HG02840 (cell line): ENCODE data around the gene A3GALT2.

Experiments
- ATAC-seq: cut with Tn5 transposase; IDR thresholded peaks from one replicate; pipeline ENCODE4 v1.9.1; 2021; ENCODE audit warnings: mild to moderate bottlenecking, moderate library complexity, moderate number of reproducible peaks; ENCODE audit not compliant: unreplicated experiment, low FRiP score

A3GALT2 gene

GRCh38 chr1:33351281-33351660 lies 30.4 kb upstream of the A3GALT2 start:
- no peak for ATAC-seq

- no peak for ATAC-seq
Measured at GRCh38 chr1:33350611-33351280, 29.8 kb upstream of the A3GALT2 start.

- peak; percentile 88 for ATAC-seq
Measured at GRCh38 chr1:33349778-33350610, 29.1 kb upstream of the A3GALT2 start.

- ATAC-seq, result peak; percentile 20
Measured at GRCh38 chr1:33349081-33349759, 28.3 kb upstream of the A3GALT2 start.

- no peak for ATAC-seq
Measured at GRCh38 chr1:33348676-33349080, 27.8 kb upstream of the A3GALT2 start.

- ATAC-seq, result no peak
Measured at GRCh38 chr1:33348194-33348593, 27.3 kb upstream of the A3GALT2 start.

GRCh38 chr1:33347650-33347992 lies 26.7 kb upstream of the A3GALT2 start:
- no peak for ATAC-seq

- no peak for ATAC-seq
Measured at GRCh38 chr1:33346927-33347649, 26.2 kb upstream of the A3GALT2 start.

- no peak for ATAC-seq
Measured at GRCh38 chr1:33346533-33346926, 25.6 kb upstream of the A3GALT2 start.

GRCh38 chr1:33344896-33345560 lies 24.1 kb upstream of the A3GALT2 start:
- ATAC-seq, result no peak

- no peak for ATAC-seq
Measured at GRCh38 chr1:33343539-33343938, 22.6 kb upstream of the A3GALT2 start.

GRCh38 chr1:33342041-33342723 lies 21.3 kb upstream of the A3GALT2 start:
- ATAC-seq, result no peak

GRCh38 chr1:33341190-33341589 lies 20.3 kb upstream of the A3GALT2 start:
- no peak for ATAC-seq

GRCh38 chr1:33339413-33339812 lies 18.5 kb upstream of the A3GALT2 start:
- no peak for ATAC-seq

GRCh38 chr1:33338440-33339211 lies 17.7 kb upstream of the A3GALT2 start:
- ATAC-seq, result no peak

GRCh38 chr1:33338048-33338439 lies 17.1 kb upstream of the A3GALT2 start:
- ATAC-seq, result no peak

GRCh38 chr1:33337441-33337840 lies 16.5 kb upstream of the A3GALT2 start:
- no peak for ATAC-seq

GRCh38 chr1:33336580-33336979 lies 15.7 kb upstream of the A3GALT2 start:
- no peak for ATAC-seq

- ATAC-seq, result no peak
Measured at GRCh38 chr1:33335020-33335419, 14.1 kb upstream of the A3GALT2 start.
